ENCODE data around the gene CHST10.
"Not testable (repeated sequence)": the region's sequence is repeated elsewhere in the genome, so short reads cannot be mapped to it uniquely, and the experiment has no call there.

Gene CHST10

DNA sequence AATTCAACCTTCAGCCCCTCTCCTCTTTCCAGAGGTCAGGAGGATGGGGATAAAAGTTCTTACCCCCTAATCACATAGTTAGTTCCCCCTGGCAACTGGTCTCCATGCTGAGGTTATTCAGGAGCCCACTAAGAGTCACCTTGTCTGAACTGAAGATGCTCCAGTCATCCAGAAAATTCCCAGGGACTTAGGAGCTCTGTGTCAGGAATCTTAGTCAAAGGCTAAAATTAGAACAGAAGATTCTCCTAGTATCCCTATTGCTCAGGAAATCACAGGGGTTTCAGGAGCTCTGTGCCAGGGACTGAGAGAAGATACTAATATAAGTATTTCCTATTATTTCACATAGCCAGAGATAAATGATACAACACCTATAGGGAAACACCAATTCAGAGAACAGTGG, 57.9 kb downstream of the CHST10 start:
- H3K4me3 ChIP-seq (ENCODE audit: low read depth, low read length) = no peak overlapping the region
- TF ChIP-seq, protein P1, sequence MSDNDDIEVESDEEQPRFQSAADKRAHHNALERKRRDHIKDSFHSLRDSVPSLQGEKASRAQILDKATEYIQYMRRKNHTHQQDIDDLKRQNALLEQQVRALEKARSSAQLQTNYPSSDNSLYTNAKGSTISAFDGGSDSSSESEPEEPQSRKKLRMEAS (IDR thresholded peaks at IDR 0.05; ENCODE audit: low read depth, low read length) = no peak
- TF ChIP-seq POLR2A (IDR thresholded peaks at IDR 0.05; ENCODE audit: extremely low read depth, insufficient read length) (no peak), MYC (IDR thresholded peaks at IDR 0.05; ENCODE audit: low read depth, low read length) (no peak)
- TF ChIP-seq, protein P2, sequence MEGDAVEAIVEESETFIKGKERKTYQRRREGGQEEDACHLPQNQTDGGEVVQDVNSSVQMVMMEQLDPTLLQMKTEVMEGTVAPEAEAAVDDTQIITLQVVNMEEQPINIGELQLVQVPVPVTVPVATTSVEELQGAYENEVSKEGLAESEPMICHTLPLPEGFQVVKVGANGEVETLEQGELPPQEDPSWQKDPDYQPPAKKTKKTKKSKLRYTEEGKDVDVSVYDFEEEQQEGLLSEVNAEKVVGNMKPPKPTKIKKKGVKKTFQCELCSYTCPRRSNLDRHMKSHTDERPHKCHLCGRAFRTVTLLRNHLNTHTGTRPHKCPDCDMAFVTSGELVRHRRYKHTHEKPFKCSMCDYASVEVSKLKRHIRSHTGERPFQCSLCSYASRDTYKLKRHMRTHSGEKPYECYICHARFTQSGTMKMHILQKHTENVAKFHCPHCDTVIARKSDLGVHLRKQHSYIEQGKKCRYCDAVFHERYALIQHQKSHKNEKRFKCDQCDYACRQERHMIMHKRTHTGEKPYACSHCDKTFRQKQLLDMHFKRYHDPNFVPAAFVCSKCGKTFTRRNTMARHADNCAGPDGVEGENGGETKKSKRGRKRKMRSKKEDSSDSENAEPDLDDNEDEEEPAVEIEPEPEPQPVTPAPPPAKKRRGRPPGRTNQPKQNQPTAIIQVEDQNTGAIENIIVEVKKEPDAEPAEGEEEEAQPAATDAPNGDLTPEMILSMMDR (IDR thresholded peaks at IDR 0.05; ENCODE audit: low read depth, low read length) = no peak
- no peak for DNase-seq (ENCODE audit: low read depth)

DNA sequence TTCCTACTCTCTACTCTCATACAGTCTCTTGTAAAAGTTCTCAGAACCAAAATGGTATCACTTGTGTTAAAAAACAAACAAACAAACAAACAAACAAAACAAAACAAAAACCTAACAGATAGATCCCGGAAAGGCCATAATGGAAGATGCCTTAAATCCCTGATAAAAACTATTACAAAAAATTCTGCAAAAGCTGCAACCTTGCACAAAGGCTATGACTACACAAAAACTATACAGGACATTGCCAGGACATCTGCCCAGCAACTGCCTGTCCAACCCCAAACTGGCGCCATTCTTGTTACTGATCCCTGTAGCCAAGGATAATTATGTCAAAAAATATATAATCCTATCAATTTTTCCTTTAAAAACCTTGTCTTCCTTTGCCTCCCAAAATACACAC, 58.9 kb downstream of the CHST10 start:
- no peak for DNase-seq (ENCODE audit: low read depth)
- no peak overlapping the region for H3K4me3 ChIP-seq (ENCODE audit: low read depth, low read length)
- no peak for TF ChIP-seq POLR2A (IDR thresholded peaks at IDR 0.05; ENCODE audit: extremely low read depth, insufficient read length)
- TF ChIP-seq, protein P1 (IDR thresholded peaks at IDR 0.05; ENCODE audit: low read depth, low read length) = no peak
- TF ChIP-seq, protein P2 (IDR thresholded peaks at IDR 0.05; ENCODE audit: low read depth, low read length) = no peak
- no peak for TF ChIP-seq MYC (IDR thresholded peaks at IDR 0.05; ENCODE audit: low read depth, low read length)

DNA sequence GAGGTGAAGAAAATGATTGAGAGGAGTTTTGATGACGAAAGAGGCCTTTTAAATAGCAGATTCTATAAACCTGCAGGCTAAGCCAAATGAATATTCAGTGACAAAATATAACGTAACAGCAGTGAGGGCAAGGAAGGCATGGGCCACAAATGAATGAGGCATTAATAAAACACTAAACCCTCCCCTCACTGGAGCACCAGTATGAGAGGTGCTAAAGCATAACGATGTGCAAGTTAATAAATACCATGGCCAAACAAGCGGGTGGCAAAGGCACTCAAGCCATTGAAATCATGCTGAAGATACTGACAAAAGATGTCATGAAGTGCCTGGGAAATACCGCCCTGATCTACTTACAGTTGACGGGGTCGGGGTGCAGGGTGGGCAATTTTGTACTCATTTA, 64.9 kb downstream of the CHST10 start:
- TF ChIP-seq, protein P2 (IDR thresholded peaks at IDR 0.05; ENCODE audit: low read depth, low read length) = no peak
- TF ChIP-seq, protein P1 (IDR thresholded peaks at IDR 0.05; ENCODE audit: low read depth, low read length) = no peak
- no peak for TF ChIP-seq MYC (IDR thresholded peaks at IDR 0.05; ENCODE audit: low read depth, low read length)
- no peak for TF ChIP-seq POLR2A (IDR thresholded peaks at IDR 0.05; ENCODE audit: extremely low read depth, insufficient read length)
- DNase-seq (ENCODE audit: low read depth) = no peak
- no peak overlapping the region for H3K4me3 ChIP-seq (ENCODE audit: low read depth, low read length)

DNA sequence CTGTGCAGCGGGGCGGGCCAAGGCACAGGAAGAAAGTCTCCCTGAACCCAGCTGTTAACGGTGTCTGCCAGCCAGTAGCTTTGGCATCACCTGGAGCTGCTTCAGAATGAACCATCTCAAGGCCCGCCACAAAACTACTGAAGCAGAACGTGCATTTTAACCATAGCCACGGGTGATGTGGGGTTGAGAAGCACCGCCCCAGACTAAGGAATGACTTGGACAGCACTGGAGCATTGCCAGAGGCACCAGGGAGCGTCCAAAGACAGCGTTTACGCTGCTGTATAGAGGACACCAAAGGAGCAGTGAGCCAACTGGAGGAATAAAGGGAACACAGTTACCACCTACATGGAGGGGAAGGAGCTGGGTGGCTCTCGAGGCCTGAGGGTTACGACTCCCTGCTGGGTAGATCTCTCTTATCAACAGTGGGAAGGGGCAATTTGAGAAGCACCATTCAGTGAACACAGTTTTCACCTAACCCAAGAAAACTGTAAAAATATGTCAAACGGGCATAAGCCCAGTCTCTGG, 66.7 kb downstream of the CHST10 start:
- no peak for DNase-seq (ENCODE audit: low read depth)
- TF ChIP-seq MYC (IDR thresholded peaks at IDR 0.05; ENCODE audit: low read depth, low read length) = no peak
- no peak for TF ChIP-seq POLR2A (IDR thresholded peaks at IDR 0.05; ENCODE audit: extremely low read depth, insufficient read length)
- TF ChIP-seq, protein P2 (IDR thresholded peaks at IDR 0.05; ENCODE audit: low read depth, low read length) = no peak
- TF ChIP-seq, protein P1 (IDR thresholded peaks at IDR 0.05; ENCODE audit: low read depth, low read length) = no peak
- H3K4me3 ChIP-seq (ENCODE audit: low read depth, low read length) = no peak overlapping the region

DNA sequence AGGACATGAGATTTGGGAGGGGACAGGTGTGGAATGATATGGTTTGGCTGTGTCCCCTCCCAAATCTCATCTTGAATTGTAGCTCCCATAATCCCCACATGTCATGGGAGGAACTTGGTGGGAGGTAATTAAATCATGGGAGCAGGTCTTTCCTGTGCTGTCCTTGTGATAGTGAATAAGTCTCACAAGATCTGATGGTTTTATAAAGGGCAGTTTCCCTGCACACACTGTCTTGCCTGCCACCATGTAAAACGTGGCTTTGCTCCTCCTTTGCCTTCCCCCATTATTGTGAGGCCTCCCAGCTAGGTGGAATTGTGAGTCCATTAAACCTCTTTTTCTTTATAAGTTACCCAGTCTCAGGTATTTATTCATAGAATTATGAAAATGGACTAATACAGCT, 72.3 kb downstream of the CHST10 start:
- not testable (repeated sequence) for H3K4me3 ChIP-seq (ENCODE audit: low read depth, low read length); DNase-seq (ENCODE audit: low read depth)

DNA sequence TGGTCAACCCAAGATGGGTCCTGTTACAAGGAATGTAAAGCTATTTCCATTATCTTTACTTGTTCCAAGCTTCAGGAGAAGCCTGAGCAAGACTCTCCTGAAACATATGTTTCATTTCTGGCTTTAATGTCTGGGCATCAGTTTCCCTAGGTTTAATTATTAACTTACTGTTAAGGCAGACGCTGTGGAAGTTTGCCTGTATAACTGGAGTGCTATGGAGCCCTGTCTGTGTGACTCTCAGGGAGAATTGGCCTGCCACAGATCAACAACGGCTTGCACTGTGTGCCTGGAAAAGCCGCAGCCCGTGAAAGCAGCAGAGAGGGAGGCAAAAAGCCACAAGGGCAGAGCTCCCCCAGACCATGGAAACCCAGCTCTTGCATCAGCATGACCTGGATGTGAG, 73.0 kb downstream of the CHST10 start:
- no peak for DNase-seq (ENCODE audit: low read depth)
- TF ChIP-seq POLR2A (IDR thresholded peaks at IDR 0.05; ENCODE audit: extremely low read depth, insufficient read length) (no peak), MYC (IDR thresholded peaks at IDR 0.05; ENCODE audit: low read depth, low read length) (no peak)
- TF ChIP-seq, protein P1 (IDR thresholded peaks at IDR 0.05; ENCODE audit: low read depth, low read length) = no peak
- TF ChIP-seq, protein P2 (IDR thresholded peaks at IDR 0.05; ENCODE audit: low read depth, low read length) = no peak
- H3K4me3 ChIP-seq (ENCODE audit: low read depth, low read length) = no peak overlapping the region

DNA sequence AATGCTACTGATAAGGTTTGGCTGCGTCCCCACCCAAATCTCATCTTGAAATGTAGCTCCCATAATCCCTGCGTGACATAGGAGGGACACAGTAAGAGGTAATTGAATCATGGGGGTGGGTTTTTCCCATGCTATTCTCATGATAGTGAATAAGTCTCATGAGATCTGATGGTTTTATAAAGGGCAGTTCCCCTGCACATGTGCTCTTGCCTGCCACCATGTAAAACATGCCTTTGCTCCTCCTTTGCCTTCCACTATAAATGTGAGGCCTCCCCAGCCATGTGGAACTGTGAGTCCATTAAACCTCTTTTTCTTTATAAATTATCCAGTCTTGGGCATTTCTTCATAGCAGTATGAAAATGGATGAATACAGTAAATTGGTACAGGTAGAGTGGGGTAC, 75.0 kb downstream of the CHST10 start:
- not testable (repeated sequence) for H3K4me3 ChIP-seq (ENCODE audit: low read depth, low read length); DNase-seq (ENCODE audit: low read depth)

Data from NB4 (cell line).